ENCODE results near the gene KRT12.

Gene KRT12

GRCh38 chr17:40866838-40867237 is at the start of gene KRT12:
Gene KRT12 (minus strand): TSS chr17:40867223. CDS start chr17:40867186, 37 bp downstream.
- DNase-seq: no peak
- Mint-ChIP-seq H3K27ac (no peak within 1 kb of the TSS), H3K9me3 (no peaks in the 10 kb centered on the region), H3K4me1 (ENCODE audit: low read depth) (no peaks in the 10 kb centered on the region), H3K27me3 (peaks cover 44% of the 10 kb centered on the region), H3K4me3 (no peak within 1 kb of the TSS), H3K36me3 (ENCODE audit: low read depth) (no peaks in the 10 kb centered on the region)

- no peak overlapping the region for H3K27ac Mint-ChIP-seq
- H3K4me3 Mint-ChIP-seq: no peak overlapping the region
- peaks cover 10% of the 10 kb centered on the region for H3K4me1 Mint-ChIP-seq (ENCODE audit: low read depth)
- peaks cover 8% of the 10 kb centered on the region for H3K27me3 Mint-ChIP-seq
- no peak for DNase-seq
- no peaks in the 10 kb centered on the region for H3K9me3 Mint-ChIP-seq
- no peaks in the 10 kb centered on the region for H3K36me3 Mint-ChIP-seq (ENCODE audit: low read depth)
Measured at GRCh38 chr17:40916366-40916765, 49.3 kb upstream of the KRT12 start.

GRCh38 chr17:40915721-40916256 is 48.8 kb upstream of the KRT12 start:
- Mint-ChIP-seq H3K9me3 (no peaks in the 10 kb centered on the region), H3K4me3 (no peak overlapping the region), H3K36me3 (ENCODE audit: low read depth) (no peaks in the 10 kb centered on the region), H3K4me1 (ENCODE audit: low read depth) (peaks cover 4% of the 10 kb centered on the region), H3K27ac (no peak overlapping the region), H3K27me3 (peaks cover 12% of the 10 kb centered on the region)
- DNase-seq: no peak

GRCh38 chr17:40915199-40915661 is 48.2 kb upstream of the KRT12 start:
- peaks cover 16% of the 10 kb centered on the region for H3K27me3 Mint-ChIP-seq
- H3K36me3 Mint-ChIP-seq (ENCODE audit: low read depth): no peaks in the 10 kb centered on the region
- no peak overlapping the region for H3K4me3 Mint-ChIP-seq
- no peak overlapping the region for H3K27ac Mint-ChIP-seq
- no peaks in the 10 kb centered on the region for H3K9me3 Mint-ChIP-seq
- no peak for DNase-seq
- peaks cover 4% of the 10 kb centered on the region for H3K4me1 Mint-ChIP-seq (ENCODE audit: low read depth)

GRCh38 chr17:40914075-40914855 is 47.2 kb upstream of the KRT12 start:
- H3K9me3 Mint-ChIP-seq: no peaks in the 10 kb centered on the region
- H3K27me3 Mint-ChIP-seq: peaks cover 19% of the 10 kb centered on the region
- no peaks in the 10 kb centered on the region for H3K36me3 Mint-ChIP-seq (ENCODE audit: low read depth)
- H3K4me3 Mint-ChIP-seq: no peak overlapping the region
- no peak for DNase-seq
- H3K4me1 Mint-ChIP-seq (ENCODE audit: low read depth): peaks cover 7% of the 10 kb centered on the region
- H3K27ac Mint-ChIP-seq: no peak overlapping the region

GRCh38 chr17:40912486-40913210 is 45.6 kb upstream of the KRT12 start:
- H3K4me3 Mint-ChIP-seq: no peak overlapping the region
- H3K9me3 Mint-ChIP-seq: no peaks in the 10 kb centered on the region
- peaks cover 35% of the 10 kb centered on the region for H3K27me3 Mint-ChIP-seq
- H3K27ac Mint-ChIP-seq: no peak overlapping the region
- no peaks in the 10 kb centered on the region for H3K36me3 Mint-ChIP-seq (ENCODE audit: low read depth)
- no peak for DNase-seq
- peaks cover 7% of the 10 kb centered on the region for H3K4me1 Mint-ChIP-seq (ENCODE audit: low read depth)

DNA sequence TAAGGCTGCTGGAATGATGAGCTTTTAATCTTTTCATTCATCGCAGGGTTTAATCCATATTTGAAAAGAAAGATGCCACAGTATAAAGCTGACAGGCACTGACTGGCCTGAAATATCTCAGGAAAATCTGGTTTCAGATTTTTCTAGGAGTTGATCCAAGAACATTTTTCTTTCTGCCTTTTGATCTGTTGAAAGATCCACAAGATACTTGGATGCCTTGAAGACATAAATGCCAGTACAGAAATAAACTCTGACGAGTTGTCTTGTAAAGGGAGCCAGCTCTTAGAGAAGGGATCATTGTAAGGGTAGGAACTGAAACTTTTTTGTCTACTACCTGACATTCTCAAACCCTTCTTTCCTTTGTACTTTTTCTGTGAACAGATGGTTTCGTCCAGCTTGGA is 43.4 kb upstream of the KRT12 start:
- no peaks in the 10 kb centered on the region for H3K36me3 Mint-ChIP-seq (ENCODE audit: low read depth)
- no peak overlapping the region for H3K27ac Mint-ChIP-seq
- no peaks in the 10 kb centered on the region for H3K9me3 Mint-ChIP-seq
- H3K27me3 Mint-ChIP-seq: peaks cover 49% of the 10 kb centered on the region
- H3K4me3 Mint-ChIP-seq: no peak overlapping the region
- DNase-seq: no peak
- H3K4me1 Mint-ChIP-seq (ENCODE audit: low read depth): peaks cover 7% of the 10 kb centered on the region

DNA sequence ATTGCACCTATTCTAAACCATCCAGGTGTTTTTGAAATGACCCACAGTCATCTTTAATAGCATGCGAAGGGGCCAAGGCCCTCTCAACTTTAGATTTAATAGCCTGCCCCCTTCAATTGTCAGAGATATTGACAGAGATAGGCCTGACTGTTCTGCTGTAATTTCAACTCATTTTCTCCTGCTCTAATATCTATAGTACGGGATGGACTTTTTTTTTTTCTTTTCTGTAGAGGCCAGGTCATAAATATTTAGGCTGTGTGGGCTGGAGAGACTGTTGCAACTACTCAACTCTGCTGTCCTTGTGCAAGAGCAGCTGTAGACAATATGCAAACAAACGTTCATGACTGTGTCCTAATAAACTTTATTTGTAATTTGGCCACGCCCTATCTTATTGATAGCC is 42.7 kb upstream of the KRT12 start:
- peaks cover 3% of the 10 kb centered on the region for H3K4me1 Mint-ChIP-seq (ENCODE audit: low read depth)
- no peak for DNase-seq

DNA sequence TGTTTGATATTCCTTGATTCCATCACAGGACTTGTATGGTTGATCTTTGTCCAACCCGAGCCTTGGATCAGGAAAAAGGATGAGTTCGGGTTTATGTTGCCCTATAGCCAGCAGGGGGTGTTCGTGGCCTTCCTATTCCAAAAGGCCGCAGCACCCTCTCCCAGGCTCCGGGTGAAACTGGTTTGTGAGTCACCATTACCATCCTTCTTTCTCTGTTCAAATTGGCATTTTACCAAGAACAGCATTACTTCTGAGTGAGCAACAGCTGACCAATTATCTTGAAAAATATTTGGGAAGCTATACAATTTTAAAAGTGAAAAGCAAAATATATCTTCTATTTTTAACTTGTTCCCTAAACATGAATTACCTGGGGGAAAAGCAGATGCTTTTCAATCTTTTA is 42.3 kb upstream of the KRT12 start:
- peaks cover 56% of the 10 kb centered on the region for H3K27me3 Mint-ChIP-seq
- no peaks in the 10 kb centered on the region for H3K36me3 Mint-ChIP-seq (ENCODE audit: low read depth)
- peaks cover 3% of the 10 kb centered on the region for H3K4me1 Mint-ChIP-seq (ENCODE audit: low read depth)
- no peaks in the 10 kb centered on the region for H3K9me3 Mint-ChIP-seq
- DNase-seq: peak; percentile 65
- no peak overlapping the region for H3K27ac Mint-ChIP-seq
- no peak overlapping the region for H3K4me3 Mint-ChIP-seq

More for the DNA sequence above, 42.7 kb upstream of the KRT12 start:
- H3K4me3 Mint-ChIP-seq: no peak overlapping the region
- H3K9me3 Mint-ChIP-seq: no peaks in the 10 kb centered on the region
- peaks cover 52% of the 10 kb centered on the region for H3K27me3 Mint-ChIP-seq
- H3K27ac Mint-ChIP-seq: no peak overlapping the region
- H3K36me3 Mint-ChIP-seq (ENCODE audit: low read depth): no peaks in the 10 kb centered on the region

GRCh38 chr17:40906613-40907012 is 39.6 kb upstream of the KRT12 start:
- H3K9me3 Mint-ChIP-seq: no peaks in the 10 kb centered on the region
- H3K36me3 Mint-ChIP-seq (ENCODE audit: low read depth): no peaks in the 10 kb centered on the region
- peaks cover 20% of the 10 kb centered on the region for H3K4me1 Mint-ChIP-seq (ENCODE audit: low read depth)
- no peak overlapping the region for H3K4me3 Mint-ChIP-seq
- DNase-seq: no peak
- H3K27me3 Mint-ChIP-seq: peaks cover 57% of the 10 kb centered on the region
- H3K27ac Mint-ChIP-seq: no peak overlapping the region

DNA sequence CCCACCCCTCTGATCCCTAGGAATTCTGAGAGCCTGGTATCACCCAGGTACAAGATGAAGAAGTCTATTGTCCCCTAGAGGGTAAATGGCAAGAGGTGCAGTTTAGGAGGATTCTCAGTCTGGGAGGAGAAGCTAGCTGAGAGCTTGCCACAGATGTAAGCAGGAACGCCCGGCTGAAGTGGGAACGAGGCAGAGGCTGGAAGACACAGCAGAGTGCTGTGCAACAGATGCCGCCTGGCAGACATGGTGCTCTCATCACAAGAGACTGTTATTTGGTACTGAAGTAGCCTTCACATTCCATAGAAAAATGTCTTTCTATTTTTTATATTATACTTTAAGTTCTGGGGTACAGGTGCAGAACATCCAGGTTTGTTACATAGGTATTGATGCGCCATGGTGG is 38.3 kb upstream of the KRT12 start:
- Mint-ChIP-seq H3K27me3 (peaks cover 54% of the 10 kb centered on the region), H3K9me3 (no peaks in the 10 kb centered on the region), H3K36me3 (ENCODE audit: low read depth) (no peaks in the 10 kb centered on the region), H3K4me3 (no peak overlapping the region), H3K27ac (no peak overlapping the region), H3K4me1 (ENCODE audit: low read depth) (peaks cover 20% of the 10 kb centered on the region)
- no peak for DNase-seq

GRCh38 chr17:40903129-40903847 is 36.3 kb upstream of the KRT12 start:
- no peak for DNase-seq
- H3K27ac Mint-ChIP-seq: no peak overlapping the region
- no peaks in the 10 kb centered on the region for H3K36me3 Mint-ChIP-seq (ENCODE audit: low read depth)
- H3K9me3 Mint-ChIP-seq: no peaks in the 10 kb centered on the region
- H3K27me3 Mint-ChIP-seq: peaks cover 41% of the 10 kb centered on the region
- H3K4me1 Mint-ChIP-seq (ENCODE audit: low read depth): peaks cover 17% of the 10 kb centered on the region
- H3K4me3 Mint-ChIP-seq: no peak overlapping the region

DNA sequence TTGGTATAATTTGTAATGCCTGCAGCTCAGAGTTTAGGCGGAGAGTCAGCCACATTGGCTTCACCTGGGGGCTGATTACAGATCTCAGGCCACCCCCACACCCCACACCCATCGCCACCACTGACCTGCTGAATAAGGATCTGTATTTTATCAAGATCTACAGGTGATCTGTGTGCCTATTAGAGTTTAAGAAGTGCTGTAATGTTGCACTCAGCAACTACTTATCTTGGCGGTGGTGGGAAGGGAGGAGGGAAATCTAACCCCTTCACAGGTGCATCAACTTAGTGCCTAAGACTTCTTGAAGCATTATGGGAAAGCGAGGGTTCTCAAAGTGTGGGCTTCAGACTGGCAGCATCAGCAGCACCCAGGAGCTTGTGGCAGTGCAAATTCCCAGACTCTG is 35.5 kb upstream of the KRT12 start:
- Mint-ChIP-seq H3K9me3 (no peaks in the 10 kb centered on the region), H3K4me1 (ENCODE audit: low read depth) (peaks cover 17% of the 10 kb centered on the region), H3K27ac (no peak overlapping the region), H3K27me3 (peaks cover 41% of the 10 kb centered on the region), H3K36me3 (ENCODE audit: low read depth) (no peaks in the 10 kb centered on the region), H3K4me3 (no peak overlapping the region)
- no peak for DNase-seq

DNA sequence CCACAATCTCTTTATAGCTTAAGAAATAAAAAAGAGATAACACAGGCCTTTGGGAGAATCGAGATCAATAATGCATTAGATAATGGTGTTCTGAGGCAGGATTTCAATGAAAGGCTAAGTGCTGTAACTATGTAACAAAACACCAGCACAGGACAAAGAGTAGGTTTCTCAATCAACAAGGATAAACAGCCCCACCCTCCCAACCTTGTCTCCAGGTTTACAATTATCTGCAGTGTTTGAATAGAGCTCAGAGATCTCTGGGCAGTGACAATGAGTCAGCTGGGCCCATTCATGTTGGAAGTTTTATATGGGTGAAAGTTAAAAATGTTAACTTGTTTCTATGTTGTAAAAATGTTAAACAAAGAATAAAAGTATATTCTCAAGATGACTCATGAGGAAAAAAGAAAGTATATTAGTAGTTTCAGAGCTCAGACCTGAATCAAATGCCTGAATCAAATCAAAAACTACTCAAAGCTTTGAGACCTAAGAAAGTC is 35.0 kb upstream of the KRT12 start:
- no peaks in the 10 kb centered on the region for H3K36me3 Mint-ChIP-seq (ENCODE audit: low read depth)
- H3K27ac Mint-ChIP-seq: no peak overlapping the region
- no peak for DNase-seq

More for the DNA sequence above, 35.0 kb upstream of the KRT12 start:
- no peaks in the 10 kb centered on the region for H3K9me3 Mint-ChIP-seq
- no peak overlapping the region for H3K4me3 Mint-ChIP-seq
- H3K4me1 Mint-ChIP-seq (ENCODE audit: low read depth): peaks cover 17% of the 10 kb centered on the region
- H3K27me3 Mint-ChIP-seq: peaks cover 39% of the 10 kb centered on the region

Data from activated T-cell treated with anti-CD3 and anti-CD28 coated beads, Interleukin-2, amount 50 U/mL, for 24 hours (primary cell).